ENCODE data around the gene PRMT3.
"Not testable (repeated sequence)": the region's sequence is repeated elsewhere in the genome, so short reads cannot be mapped to it uniquely, and the experiment has no call there.

Gene PRMT3

GRCh38 chr11:20535271-20535881, 147.9 kb downstream of the PRMT3 start:
- Histone ChIP-seq H3K27me3 (ENCODE audit: control insufficient read depth, insufficient read depth, low read length) (peaks cover 7% of the 10 kb centered on the region), H3K4me1 (ENCODE audit: control insufficient read depth, insufficient read depth, low read length) (no peaks in the 10 kb centered on the region), H3K9ac (ENCODE audit: low read depth, low read length) (no peak overlapping the region), H3K9me3 (replicated peaks; ENCODE audit: low read length) (no peaks in the 10 kb centered on the region), H3K36me3 (ENCODE audit: insufficient read depth, low read length) (no peaks in the 10 kb centered on the region), H3K4me3 (ENCODE audit: low read length) (no peak overlapping the region), H3K4me2 (ENCODE audit: low read length) (no peak overlapping the region)

- H3K4me2 ChIP-seq (ENCODE audit: low read length): no peak overlapping the region
- no peaks in the 10 kb centered on the region for H3K4me1 ChIP-seq (ENCODE audit: control insufficient read depth, insufficient read depth, low read length)
- no peak overlapping the region for H3K9ac ChIP-seq (ENCODE audit: low read depth, low read length)
- H3K9me3 ChIP-seq (replicated peaks; ENCODE audit: low read length): no peaks in the 10 kb centered on the region
- H3K27me3 ChIP-seq (ENCODE audit: control insufficient read depth, insufficient read depth, low read length): peaks cover 11% of the 10 kb centered on the region
- no peaks in the 10 kb centered on the region for H3K36me3 ChIP-seq (ENCODE audit: insufficient read depth, low read length)
- H3K4me3 ChIP-seq (ENCODE audit: low read length): no peak overlapping the region
Observed at GRCh38 chr11:20536365-20536764, 148.8 kb downstream of the PRMT3 start.

GRCh38 chr11:20536784-20537183, 149.3 kb downstream of the PRMT3 start:
- no peak overlapping the region for H3K9ac ChIP-seq (ENCODE audit: low read depth, low read length)
- no peaks in the 10 kb centered on the region for H3K36me3 ChIP-seq (ENCODE audit: insufficient read depth, low read length)
- H3K4me1 ChIP-seq (ENCODE audit: control insufficient read depth, insufficient read depth, low read length): no peaks in the 10 kb centered on the region
- no peak overlapping the region for H3K4me3 ChIP-seq (ENCODE audit: low read length)
- H3K27me3 ChIP-seq (ENCODE audit: control insufficient read depth, insufficient read depth, low read length): peaks cover 11% of the 10 kb centered on the region
- H3K4me2 ChIP-seq (ENCODE audit: low read length): no peak overlapping the region
- no peaks in the 10 kb centered on the region for H3K9me3 ChIP-seq (replicated peaks; ENCODE audit: low read length)

- H3K4me1 ChIP-seq (ENCODE audit: control insufficient read depth, insufficient read depth, low read length): no peaks in the 10 kb centered on the region
- H3K27me3 ChIP-seq (ENCODE audit: control insufficient read depth, insufficient read depth, low read length): peaks cover 9% of the 10 kb centered on the region
- no peak overlapping the region for H3K4me2 ChIP-seq (ENCODE audit: low read length)
- no peak overlapping the region for H3K9ac ChIP-seq (ENCODE audit: low read depth, low read length)
- no peak overlapping the region for H3K4me3 ChIP-seq (ENCODE audit: low read length)
- no peaks in the 10 kb centered on the region for H3K9me3 ChIP-seq (replicated peaks; ENCODE audit: low read length)
- H3K36me3 ChIP-seq (ENCODE audit: insufficient read depth, low read length): no peaks in the 10 kb centered on the region
Observed at GRCh38 chr11:20541503-20541902, 154.0 kb downstream of the PRMT3 start.

GRCh38 chr11:20544603-20545237, 157.2 kb downstream of the PRMT3 start:
- H3K27me3 ChIP-seq (ENCODE audit: control insufficient read depth, insufficient read depth, low read length): peaks cover 9% of the 10 kb centered on the region
- H3K9ac ChIP-seq (ENCODE audit: low read depth, low read length): no peak overlapping the region
- no peaks in the 10 kb centered on the region for H3K9me3 ChIP-seq (replicated peaks; ENCODE audit: low read length)
- H3K36me3 ChIP-seq (ENCODE audit: insufficient read depth, low read length): no peaks in the 10 kb centered on the region
- H3K4me1 ChIP-seq (ENCODE audit: control insufficient read depth, insufficient read depth, low read length): no peaks in the 10 kb centered on the region
- H3K4me2 ChIP-seq (ENCODE audit: low read length): no peak overlapping the region
- no peak overlapping the region for H3K4me3 ChIP-seq (ENCODE audit: low read length)

- Histone ChIP-seq H3K27me3 (ENCODE audit: control insufficient read depth, insufficient read depth, low read length) (peaks cover 4% of the 10 kb centered on the region), H3K4me1 (ENCODE audit: control insufficient read depth, insufficient read depth, low read length) (no peaks in the 10 kb centered on the region), H3K9ac (ENCODE audit: low read depth, low read length) (no peak overlapping the region), H3K4me3 (ENCODE audit: low read length) (no peak overlapping the region), H3K9me3 (replicated peaks; ENCODE audit: low read length) (no peaks in the 10 kb centered on the region), H3K4me2 (ENCODE audit: low read length) (no peak overlapping the region), H3K36me3 (ENCODE audit: insufficient read depth, low read length) (no peaks in the 10 kb centered on the region)
Observed at GRCh38 chr11:20547411-20547810, 159.9 kb downstream of the PRMT3 start.

- no peaks in the 10 kb centered on the region for H3K27me3 ChIP-seq (ENCODE audit: control insufficient read depth, insufficient read depth, low read length)
- H3K36me3 ChIP-seq (ENCODE audit: insufficient read depth, low read length): no peaks in the 10 kb centered on the region
- H3K9ac ChIP-seq (ENCODE audit: low read depth, low read length): no peak overlapping the region
- H3K4me1 ChIP-seq (ENCODE audit: control insufficient read depth, insufficient read depth, low read length): no peaks in the 10 kb centered on the region
- no peak overlapping the region for H3K4me2 ChIP-seq (ENCODE audit: low read length)
- no peak overlapping the region for H3K4me3 ChIP-seq (ENCODE audit: low read length)
- no peaks in the 10 kb centered on the region for H3K9me3 ChIP-seq (replicated peaks; ENCODE audit: low read length)
Observed at GRCh38 chr11:20551096-20551495, 163.6 kb downstream of the PRMT3 start.

GRCh38 chr11:20555783-20556182, 168.3 kb downstream of the PRMT3 start:
- H3K4me2 ChIP-seq (ENCODE audit: low read length): no peak overlapping the region
- no peaks in the 10 kb centered on the region for H3K4me1 ChIP-seq (ENCODE audit: control insufficient read depth, insufficient read depth, low read length)
- H3K27me3 ChIP-seq (ENCODE audit: control insufficient read depth, insufficient read depth, low read length): no peaks in the 10 kb centered on the region
- H3K4me3 ChIP-seq (ENCODE audit: low read length): no peak overlapping the region
- H3K9me3 ChIP-seq (replicated peaks; ENCODE audit: low read length): no peaks in the 10 kb centered on the region
- no peak overlapping the region for H3K9ac ChIP-seq (ENCODE audit: low read depth, low read length)
- no peaks in the 10 kb centered on the region for H3K36me3 ChIP-seq (ENCODE audit: insufficient read depth, low read length)

- not testable (repeated sequence) for H3K9me3 ChIP-seq (replicated peaks; ENCODE audit: low read length); H3K4me3 ChIP-seq (ENCODE audit: low read length); H3K27me3 ChIP-seq (ENCODE audit: control insufficient read depth, insufficient read depth, low read length); H3K36me3 ChIP-seq (ENCODE audit: insufficient read depth, low read length); H3K4me1 ChIP-seq (ENCODE audit: control insufficient read depth, insufficient read depth, low read length); H3K9ac ChIP-seq (ENCODE audit: low read depth, low read length); H3K4me2 ChIP-seq (ENCODE audit: low read length)
Observed at GRCh38 chr11:20556396-20556795, 168.9 kb downstream of the PRMT3 start.

GRCh38 chr11:20558741-20559140, 171.2 kb downstream of the PRMT3 start:
- no peaks in the 10 kb centered on the region for H3K4me1 ChIP-seq (ENCODE audit: control insufficient read depth, insufficient read depth, low read length)
- no peaks in the 10 kb centered on the region for H3K27me3 ChIP-seq (ENCODE audit: control insufficient read depth, insufficient read depth, low read length)
- no peaks in the 10 kb centered on the region for H3K36me3 ChIP-seq (ENCODE audit: insufficient read depth, low read length)
- H3K4me2 ChIP-seq (ENCODE audit: low read length): no peak overlapping the region
- no peaks in the 10 kb centered on the region for H3K9me3 ChIP-seq (replicated peaks; ENCODE audit: low read length)
- H3K9ac ChIP-seq (ENCODE audit: low read depth, low read length): no peak overlapping the region
- H3K4me3 ChIP-seq (ENCODE audit: low read length): no peak overlapping the region
